ENCODE results near the gene NR1D1. TPM values are rescaled to one million over a fixed set of nuclear protein-coding genes. Genes with fewer than 3 reads are reported as not detected.

Gene NR1D1
- total and polyA plus RNA-seq, 2 of the 8 experiments (the other 6 are each of a cell fraction or from before 2014, with no cell fraction given), result 1.5 to 4.6 TPM

GRCh38 chr17:40068917-40069750 is 31.3 kb downstream of the NR1D1 start:
- H4K20me1 ChIP-seq (replicated peaks in 1 of 2; ENCODE audit: control insufficient read depth in 1 of 2, insufficient read depth in 2 of 2, low read length in 2 of 2), result peaks cover 0 to 6% of the 10 kb centered on the region in 2 experiments
- peak overlapping the region; percentile 83 for H2AK5ac ChIP-seq (ENCODE audit: low read depth, low read length)
- H3K14ac ChIP-seq (ENCODE audit: insufficient read length), result no peak overlapping the region
- DNase-seq (ENCODE audit: low read depth in 1 of 2, low spot score in 2 of 2) (peak in 1 of 2 experiments; percentile 65), FAIRE-seq (no peak)
- H2AFZ ChIP-seq (ENCODE audit: low read length), result no peak overlapping the region
- peak overlapping the region; percentile 96 for H2BK12ac ChIP-seq (ENCODE audit: low read depth, low read length)
- no peaks in the 10 kb centered on the region for H3K9me3 ChIP-seq (ENCODE audit: insufficient read depth in 2 of 2, low read depth in 1 of 2, low read length in 1 of 2)
- H3K23ac ChIP-seq (ENCODE audit: insufficient read length), result no peak overlapping the region
- H3K27me3 ChIP-seq (replicated peaks in 1 of 4; ENCODE audit: control insufficient read depth in 3 of 4, extremely low read depth in 1 of 4, insufficient read depth in 3 of 4, low read length in 3 of 4), result peaks cover 0 to 7% (median 5%) of the 10 kb centered on the region in 4 experiments; a peak in 6 of 7 replicates
- peaks cover 10% of the 10 kb centered on the region; the same call in 1 of the 2 replicates for H3K79me1 ChIP-seq (ENCODE audit: low read depth, low read length)
- peak overlapping the region; percentile 61 to 75 for H3K4me2 ChIP-seq (ENCODE audit: insufficient read depth in 1 of 2, low read depth in 2 of 2, low read length in 2 of 2)
- 0 out of 2 replicates have a peak overlapping the region, but pooled peaks have one; percentile 36 for H4K8ac ChIP-seq (ENCODE audit: extremely low read depth, insufficient read depth, low read length)
- peak overlapping the region in 2 of 4 experiments; percentile 2 to 39; a peak in 2 of 8 replicates for H3K4me3 ChIP-seq (ENCODE audit: extremely low read depth in 1 of 4, insufficient read depth in 2 of 4, low read depth in 3 of 4, low read length in 4 of 4)
- no peak overlapping the region for H3K9ac ChIP-seq (replicated peaks in 1 of 4; ENCODE audit: extremely low read depth in 1 of 4, low read depth in 3 of 4, low read length in 3 of 4)
- peak overlapping the region; percentile 90 for H4K91ac ChIP-seq (replicated peaks; ENCODE audit: insufficient read length, low read length)
- ChIA-PET CTCF (ENCODE audit: partially characterized antibody) (interaction anchor here (0.7 to 38.4 kb wide), 13 partner anchors 8 to 226 kb away, joined by 3 to 876 read pairs (median 4); partner anchors contain the start of genes MED24 and THRA), POLR2A (ENCODE audit: partially characterized antibody) (interaction anchor here (0.5 to 2.7 kb wide), 11 partner anchors 11 to 506 kb away, joined by 3 to 11 read pairs (median 4); partner anchors contain the start of genes MED24 and NR1D1)
- no peak overlapping the region for H2BK120ac ChIP-seq (replicated peaks; ENCODE audit: low read depth, low read length)
- H2BK15ac ChIP-seq (ENCODE audit: low read length), result peak overlapping the region; percentile 90
- H3K36me3 ChIP-seq (ENCODE audit: control insufficient read depth in 2 of 4, insufficient read depth in 4 of 4, low read length in 3 of 4), result no peaks in the 10 kb centered on the region
- peaks cover 32 to 60% (median 50%) of the 10 kb centered on the region in 4 experiments for H3K4me1 ChIP-seq (replicated peaks in 1 of 4; ENCODE audit: control insufficient read depth in 3 of 4, insufficient read depth in 4 of 4, low read length in 3 of 4)
- peak overlapping the region; percentile 41 for H4K5ac ChIP-seq (ENCODE audit: insufficient read length, low read depth, low read length)
- no peaks in the 10 kb centered on the region for H3K79me2 ChIP-seq (ENCODE audit: control insufficient read depth in 1 of 2, insufficient read depth in 2 of 2, low read length in 2 of 2)
- no peak overlapping the region for H3K56ac ChIP-seq (replicated peaks; ENCODE audit: insufficient read length, low read depth, low read length)
- peak overlapping the region; percentile 55 for H3K18ac ChIP-seq (ENCODE audit: extremely low read depth, low read length)
- H2BK5ac ChIP-seq (ENCODE audit: low read depth, low read length), result peak overlapping the region; percentile 73; the same call in 1 of the 2 replicates
- 57% methylated on average over 8 of the region's 14 CpGs; no CpG with 5 or more reads in 1 of the 2 experiments for WGBS, 2 experiments (ENCODE audit: extremely low coverage in 1 of 2, insufficient coverage in 1 of 2, insufficient read length in 1 of 2, insufficient replicate concordance in 2 of 2, low coverage in 1 of 2, low lambda C conversion rate in 2 of 2, missing lambda C conversion rate in 1 of 2)
- H3K27ac ChIP-seq (ENCODE audit: low read depth, low read length), result no peak overlapping the region
- peak overlapping the region; percentile 99 for H2BK20ac ChIP-seq (ENCODE audit: low read length)
- peaks cover 4% of the 10 kb centered on the region for H3K23me2 ChIP-seq (ENCODE audit: low read depth, low read length)
- peak overlapping the region; percentile 34 for H3K4ac ChIP-seq (replicated peaks; ENCODE audit: insufficient read length, low read depth, low read length)
- TF ChIP-seq CTBP2 (IDR thresholded peaks at IDR 0.05; ENCODE audit: borderline replicate concordance, insufficient read depth, insufficient read length, low read length), result peak; percentile 70
- no peak for TF ChIP-seq SP4 (IDR thresholded peaks at IDR 0.05; ENCODE audit: low read length)
- peak; percentile 84 for TF ChIP-seq MAX (IDR thresholded peaks at IDR 0.05)
- peak; percentile 53; the same call in 1 of the 2 replicates for TF ChIP-seq SUZ12 (IDR thresholded peaks at IDR 0.05; ENCODE audit: low read length)
- no peak for TF ChIP-seq ATF3 (IDR thresholded peaks at IDR 0.05; ENCODE audit: insufficient read depth, low read depth, low read length)
- peak; percentile 68 for TF ChIP-seq ASH2L (IDR thresholded peaks at IDR 0.05; ENCODE audit: low read length)
- peak; percentile 16; the same call in 1 of the 2 replicates for TF ChIP-seq TEAD4 (IDR thresholded peaks at IDR 0.05; ENCODE audit: low read depth, low read length)

Measured in H1 (cell line).